SK-N-SH (cell line): ENCODE results near the gene ZFHX3.

Source experiments
- EP300 ChIP-seq, 2 experiments: IDR thresholded peaks; 2 replicates each; pipeline versions ENCODE4 v1.4.0 to v1.6.1; 2012; ENCODE audit warnings: borderline replicate concordance in 1 of 2, low read depth in 1 of 2, low read length in 1 of 2
- GABPA ChIP-seq: IDR thresholded peaks from 2 replicates; pipeline ENCODE4 v1.4.0; 2012; ENCODE audit warnings: low read depth, mild to moderate bottlenecking
- JUND ChIP-seq: IDR thresholded peaks from 2 replicates; pipeline ENCODE4 v1.4.0; 2012
- MAX ChIP-seq: IDR thresholded peaks from 2 replicates; pipeline ENCODE4 v1.4.0; 2012; ENCODE audit warnings: low read depth
- NFIC ChIP-seq: IDR thresholded peaks from 2 replicates; pipeline ENCODE4 v1.4.0; 2012; ENCODE audit warnings: borderline replicate concordance
- PBX3 ChIP-seq: IDR thresholded peaks from 2 replicates; pipeline ENCODE4; 2012
- RAD21 ChIP-seq: IDR thresholded peaks from 2 replicates; pipeline ENCODE4 v1.6.1; 2012; ENCODE audit warnings: mild to moderate bottlenecking, low read length
- RCOR1 ChIP-seq: fragments of 150-350 bp; IDR thresholded peaks from 2 replicates; pipeline ENCODE4 v1.6.1; 2017; ENCODE audit warnings: antibody characterized with exemption, low read length
- RFX5 ChIP-seq: IDR thresholded peaks from 2 replicates; pipeline ENCODE4 v1.6.1; 2012; ENCODE audit warnings: mild to moderate bottlenecking, improper control_type of control experiment, low read length
- RXRA ChIP-seq: IDR thresholded peaks from 2 replicates; pipeline ENCODE4 v1.4.0; 2012; ENCODE audit warnings: low read depth, mild to moderate bottlenecking, borderline replicate concordance
- SIN3A ChIP-seq: IDR thresholded peaks from 2 replicates; pipeline ENCODE4 v1.6.1; 2012; ENCODE audit warnings: low read depth, mild to moderate bottlenecking, low read length, moderate library complexity, borderline replicate concordance
- SMC3 ChIP-seq: IDR thresholded peaks from 2 replicates; pipeline ENCODE4 v1.6.1; 2012; ENCODE audit warnings: low read depth, low read length, improper control_type of control experiment
- TF ChIP-seq, protein P1 (sequence below): fragments of 200-600 bp; sonication (generic); IDR thresholded peaks from 2 replicates; pipeline ENCODE4 v1.6.1; 2017; ENCODE audit warnings: antibody characterized with exemption, mild to moderate bottlenecking, moderate library complexity
- TF ChIP-seq, protein P2 (sequence below): IDR thresholded peaks from 2 replicates; pipeline ENCODE4 v1.6.1; 2012; ENCODE audit warnings: mild to moderate bottlenecking, low read depth, low read length, moderate library complexity

DNA sequence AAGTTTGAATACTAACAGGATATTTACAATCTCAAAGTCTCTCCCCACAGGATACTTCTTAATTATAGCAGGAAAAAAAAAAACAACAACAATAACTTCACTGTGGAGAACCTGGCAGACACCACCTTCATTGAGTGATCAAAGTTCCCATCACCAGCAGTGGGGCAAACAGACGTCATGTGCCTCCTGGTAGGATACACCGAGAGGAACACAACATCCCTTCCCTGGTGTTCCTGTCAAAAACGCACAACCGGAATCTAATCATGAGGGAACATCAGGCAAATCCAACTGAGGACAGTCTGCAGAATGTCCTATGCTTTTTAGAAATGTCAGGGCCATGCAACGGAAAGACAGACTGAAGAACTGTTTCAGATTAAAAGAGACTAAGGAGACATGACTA, 80.0 kb downstream of the ZFHX3 start:
- TF ChIP-seq MAX (no peak), JUND (no peak), SIN3A (no peak), GABPA (no peak), RAD21 (no peak), NFIC (no peak), RCOR1 (no peak), SMC3 (no peak), EP300 (IDR thresholded peaks at IDR 0.05; ENCODE audit: borderline replicate concordance in 1 of 2, low read depth in 1 of 2, low read length in 1 of 2) (no peak), PBX3 (no peak), RFX5 (no peak), RXRA (no peak)
- TF ChIP-seq, protein P1, sequence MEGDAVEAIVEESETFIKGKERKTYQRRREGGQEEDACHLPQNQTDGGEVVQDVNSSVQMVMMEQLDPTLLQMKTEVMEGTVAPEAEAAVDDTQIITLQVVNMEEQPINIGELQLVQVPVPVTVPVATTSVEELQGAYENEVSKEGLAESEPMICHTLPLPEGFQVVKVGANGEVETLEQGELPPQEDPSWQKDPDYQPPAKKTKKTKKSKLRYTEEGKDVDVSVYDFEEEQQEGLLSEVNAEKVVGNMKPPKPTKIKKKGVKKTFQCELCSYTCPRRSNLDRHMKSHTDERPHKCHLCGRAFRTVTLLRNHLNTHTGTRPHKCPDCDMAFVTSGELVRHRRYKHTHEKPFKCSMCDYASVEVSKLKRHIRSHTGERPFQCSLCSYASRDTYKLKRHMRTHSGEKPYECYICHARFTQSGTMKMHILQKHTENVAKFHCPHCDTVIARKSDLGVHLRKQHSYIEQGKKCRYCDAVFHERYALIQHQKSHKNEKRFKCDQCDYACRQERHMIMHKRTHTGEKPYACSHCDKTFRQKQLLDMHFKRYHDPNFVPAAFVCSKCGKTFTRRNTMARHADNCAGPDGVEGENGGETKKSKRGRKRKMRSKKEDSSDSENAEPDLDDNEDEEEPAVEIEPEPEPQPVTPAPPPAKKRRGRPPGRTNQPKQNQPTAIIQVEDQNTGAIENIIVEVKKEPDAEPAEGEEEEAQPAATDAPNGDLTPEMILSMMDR, result no peak
- TF ChIP-seq, protein P2, sequence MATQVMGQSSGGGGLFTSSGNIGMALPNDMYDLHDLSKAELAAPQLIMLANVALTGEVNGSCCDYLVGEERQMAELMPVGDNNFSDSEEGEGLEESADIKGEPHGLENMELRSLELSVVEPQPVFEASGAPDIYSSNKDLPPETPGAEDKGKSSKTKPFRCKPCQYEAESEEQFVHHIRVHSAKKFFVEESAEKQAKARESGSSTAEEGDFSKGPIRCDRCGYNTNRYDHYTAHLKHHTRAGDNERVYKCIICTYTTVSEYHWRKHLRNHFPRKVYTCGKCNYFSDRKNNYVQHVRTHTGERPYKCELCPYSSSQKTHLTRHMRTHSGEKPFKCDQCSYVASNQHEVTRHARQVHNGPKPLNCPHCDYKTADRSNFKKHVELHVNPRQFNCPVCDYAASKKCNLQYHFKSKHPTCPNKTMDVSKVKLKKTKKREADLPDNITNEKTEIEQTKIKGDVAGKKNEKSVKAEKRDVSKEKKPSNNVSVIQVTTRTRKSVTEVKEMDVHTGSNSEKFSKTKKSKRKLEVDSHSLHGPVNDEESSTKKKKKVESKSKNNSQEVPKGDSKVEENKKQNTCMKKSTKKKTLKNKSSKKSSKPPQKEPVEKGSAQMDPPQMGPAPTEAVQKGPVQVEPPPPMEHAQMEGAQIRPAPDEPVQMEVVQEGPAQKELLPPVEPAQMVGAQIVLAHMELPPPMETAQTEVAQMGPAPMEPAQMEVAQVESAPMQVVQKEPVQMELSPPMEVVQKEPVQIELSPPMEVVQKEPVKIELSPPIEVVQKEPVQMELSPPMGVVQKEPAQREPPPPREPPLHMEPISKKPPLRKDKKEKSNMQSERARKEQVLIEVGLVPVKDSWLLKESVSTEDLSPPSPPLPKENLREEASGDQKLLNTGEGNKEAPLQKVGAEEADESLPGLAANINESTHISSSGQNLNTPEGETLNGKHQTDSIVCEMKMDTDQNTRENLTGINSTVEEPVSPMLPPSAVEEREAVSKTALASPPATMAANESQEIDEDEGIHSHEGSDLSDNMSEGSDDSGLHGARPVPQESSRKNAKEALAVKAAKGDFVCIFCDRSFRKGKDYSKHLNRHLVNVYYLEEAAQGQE, result no peak
